DND-41 (cell line): ENCODE data around the gene HRH2.
A peak's percentile ranks its signal among the peaks of the same experiment; 100 is the strongest.

ENCODE experiments used
- ATAC-seq: fragments of 200-7000 bp; cut with Tn5 transposase; 3 replicates; pipeline ENCODE4 v1.9.1; 2021; ENCODE audit warnings: low read depth; ENCODE audit not compliant: insufficient read depth
- DNase-seq: peaks from one replicate; pipeline ENCODE4 v3.0.0-alpha.2; 2020
- H2AFZ ChIP-seq: 2 replicates; pipeline ENCODE4 v1.6.0; 2012; ENCODE audit warnings: low read depth, low read length
- H3K27ac ChIP-seq: 2 replicates; pipeline ENCODE4 v1.5.1; 2012; ENCODE audit warnings: low read length, inconsistent platforms
- H3K27me3 ChIP-seq: fragments of 200-600 bp; sonication (generic); 2 replicates; pipeline ENCODE4 v1.6.0; 2012; ENCODE audit warnings: low read length, mild to moderate bottlenecking, inconsistent platforms; ENCODE audit not compliant: insufficient read depth, poor library complexity
- H3K36me3 ChIP-seq: 2 replicates; pipeline ENCODE4 v1.5.1; 2012; ENCODE audit warnings: low read length, inconsistent platforms; ENCODE audit not compliant: insufficient read depth
- H3K4me1 ChIP-seq: 2 replicates; pipeline ENCODE4 v1.5.1; 2012; ENCODE audit warnings: mild to moderate bottlenecking, low read length; ENCODE audit not compliant: insufficient read depth
- H3K4me2 ChIP-seq: 2 replicates; pipeline ENCODE4 v1.6.0; 2012; ENCODE audit warnings: mild to moderate bottlenecking, moderate library complexity, low read length, inconsistent platforms; ENCODE audit not compliant: insufficient read depth
- H3K4me3 ChIP-seq, 2 experiments: fragments of 200-600 bp in 1 of 2; shearing (Covaris generic) in 1 of 2; 2 replicates each; pipeline ENCODE4 v1.5.1; 2012 to 2016; ENCODE audit warnings: inconsistent platforms in 2 of 2, low read length in 2 of 2, mild to moderate bottlenecking in 2 of 2, low read depth in 1 of 2, moderate library complexity in 1 of 2
- H3K79me2 ChIP-seq: 2 replicates; pipeline ENCODE4 v1.6.0; 2012; ENCODE audit warnings: low read length, inconsistent platforms; ENCODE audit not compliant: insufficient read depth
- H3K9ac ChIP-seq: 2 replicates; pipeline ENCODE4 v1.6.0; 2012; ENCODE audit warnings: low read depth, mild to moderate bottlenecking, inconsistent platforms, low read length, moderate library complexity
- H3K9me3 ChIP-seq: 2 replicates; pipeline ENCODE4 v1.5.1; 2012; ENCODE audit warnings: low read length, moderate library complexity, mild to moderate bottlenecking, inconsistent platforms; ENCODE audit not compliant: insufficient read depth, severe bottlenecking
- H4K20me1 ChIP-seq: 2 replicates; pipeline ENCODE4 v1.6.0; 2012; ENCODE audit warnings: low read length; ENCODE audit not compliant: insufficient read depth
- EZH2 ChIP-seq: IDR thresholded peaks from 3 replicates; pipeline ENCODE4 v1.6.1; 2012; ENCODE audit warnings: borderline replicate concordance, low read depth, mild to moderate bottlenecking, moderate library complexity, low read length, inconsistent platforms; ENCODE audit not compliant: severe bottlenecking
- TF ChIP-seq, protein P1 (sequence below): IDR thresholded peaks from 2 replicates; pipeline ENCODE4 v1.5.1; 2012; ENCODE audit warnings: borderline replicate concordance, low read length, moderate library complexity, mild to moderate bottlenecking; ENCODE audit not compliant: poor library complexity, severe bottlenecking; ENCODE audit errors: extremely low read depth

HRH2 gene

DNA sequence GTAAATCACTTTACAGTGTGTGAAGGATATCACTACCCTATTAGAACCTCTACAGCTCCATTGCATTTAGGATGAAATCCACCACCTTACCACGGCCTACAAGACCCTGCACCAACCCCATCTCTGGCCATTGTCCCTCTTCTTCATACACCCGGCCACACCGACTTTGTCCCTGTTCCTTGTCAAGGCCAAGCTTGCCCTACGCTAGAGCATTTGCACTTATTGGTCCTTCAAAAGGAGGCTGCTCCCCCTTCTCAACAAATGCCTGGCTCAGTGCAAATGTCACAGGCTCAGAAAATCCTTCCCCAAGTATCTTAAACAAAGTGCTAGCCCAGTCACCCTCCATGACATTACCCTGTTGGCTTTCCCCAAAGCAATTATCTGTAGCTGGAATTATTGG, 4.1 kb upstream of the HRH2 start:
- DNase-seq, result no peak
- peaks cover 24% of the 10 kb centered on the region for H3K27me3 ChIP-seq
- peaks cover 14% of the 10 kb centered on the region for H3K9me3 ChIP-seq
- no peak overlapping the region for H3K9ac ChIP-seq
- ATAC-seq, result no peak
- H3K79me2 ChIP-seq, result no peaks in the 10 kb centered on the region
- H3K4me1 ChIP-seq, result peaks cover 58% of the 10 kb centered on the region
- TF ChIP-seq EZH2, result no peak
- TF ChIP-seq, protein P1, sequence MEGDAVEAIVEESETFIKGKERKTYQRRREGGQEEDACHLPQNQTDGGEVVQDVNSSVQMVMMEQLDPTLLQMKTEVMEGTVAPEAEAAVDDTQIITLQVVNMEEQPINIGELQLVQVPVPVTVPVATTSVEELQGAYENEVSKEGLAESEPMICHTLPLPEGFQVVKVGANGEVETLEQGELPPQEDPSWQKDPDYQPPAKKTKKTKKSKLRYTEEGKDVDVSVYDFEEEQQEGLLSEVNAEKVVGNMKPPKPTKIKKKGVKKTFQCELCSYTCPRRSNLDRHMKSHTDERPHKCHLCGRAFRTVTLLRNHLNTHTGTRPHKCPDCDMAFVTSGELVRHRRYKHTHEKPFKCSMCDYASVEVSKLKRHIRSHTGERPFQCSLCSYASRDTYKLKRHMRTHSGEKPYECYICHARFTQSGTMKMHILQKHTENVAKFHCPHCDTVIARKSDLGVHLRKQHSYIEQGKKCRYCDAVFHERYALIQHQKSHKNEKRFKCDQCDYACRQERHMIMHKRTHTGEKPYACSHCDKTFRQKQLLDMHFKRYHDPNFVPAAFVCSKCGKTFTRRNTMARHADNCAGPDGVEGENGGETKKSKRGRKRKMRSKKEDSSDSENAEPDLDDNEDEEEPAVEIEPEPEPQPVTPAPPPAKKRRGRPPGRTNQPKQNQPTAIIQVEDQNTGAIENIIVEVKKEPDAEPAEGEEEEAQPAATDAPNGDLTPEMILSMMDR, result no peak
- no peak overlapping the region for H3K4me3 ChIP-seq
- H3K27ac ChIP-seq, result peak overlapping the region; percentile 27; the same call in 1 of the 2 replicates
- H4K20me1 ChIP-seq, result peaks cover 19% of the 10 kb centered on the region
- no peak overlapping the region for H2AFZ ChIP-seq
- H3K36me3 ChIP-seq, result no peaks in the 10 kb centered on the region
- peak overlapping the region; percentile 35; the same call in 1 of the 2 replicates for H3K4me2 ChIP-seq

DNA sequence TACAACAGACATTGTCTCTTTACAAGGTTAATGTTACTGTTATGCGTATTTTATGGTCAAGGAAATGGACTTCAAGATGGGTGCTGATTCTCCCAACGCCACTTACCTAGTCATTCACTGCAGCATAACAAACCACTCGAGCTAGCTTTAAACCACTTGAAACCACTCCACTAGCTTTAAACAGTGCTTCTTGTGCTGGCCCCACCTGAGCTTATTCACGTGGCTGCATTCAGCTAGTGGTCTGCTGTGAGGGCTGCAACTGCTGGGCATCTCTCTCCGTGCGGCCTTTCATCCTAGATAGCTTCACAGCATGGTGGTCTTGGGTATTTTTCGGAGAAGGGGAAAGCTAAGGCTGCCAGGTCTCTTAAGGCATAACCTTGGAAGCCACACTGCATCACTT, 3.5 kb upstream of the HRH2 start:
- Histone ChIP-seq H3K36me3 (no peaks in the 10 kb centered on the region), H3K4me3 (no peak overlapping the region), H3K27me3 (peaks cover 28% of the 10 kb centered on the region), H3K27ac (no peak overlapping the region), H2AFZ (no peak overlapping the region), H3K9ac (no peak overlapping the region), H3K4me1 (peaks cover 58% of the 10 kb centered on the region), H3K79me2 (no peaks in the 10 kb centered on the region), H4K20me1 (peaks cover 21% of the 10 kb centered on the region), H3K9me3 (peaks cover 9% of the 10 kb centered on the region), H3K4me2 (no peak overlapping the region)
- no peak for TF ChIP-seq EZH2
- TF ChIP-seq, protein P1, result no peak
- DNase-seq, result no peak
- ATAC-seq, result no peak

DNA sequence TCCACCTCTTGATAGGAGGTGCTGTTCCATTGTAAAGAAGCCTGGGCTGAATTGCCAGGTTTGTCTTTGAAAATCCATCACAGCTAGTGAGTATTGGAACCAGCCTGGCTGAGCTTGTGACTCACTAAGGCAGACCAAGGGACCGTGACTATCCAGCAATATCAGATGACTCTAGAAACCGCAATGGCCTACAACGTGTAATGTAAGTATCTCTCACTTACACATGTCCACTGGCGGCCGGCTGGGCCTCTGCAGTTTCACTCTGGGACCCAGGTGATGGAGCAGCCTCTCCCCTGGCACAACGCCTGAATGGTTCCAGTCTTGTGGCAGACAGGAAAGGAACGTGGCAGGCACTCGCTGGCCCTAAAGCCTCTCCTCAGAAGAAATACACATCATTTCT, 3.1 kb upstream of the HRH2 start:
- H4K20me1 ChIP-seq, result peaks cover 25% of the 10 kb centered on the region
- no peak overlapping the region for H3K27ac ChIP-seq
- no peak overlapping the region for H2AFZ ChIP-seq
- peaks cover 4% of the 10 kb centered on the region for H3K9me3 ChIP-seq
- H3K27me3 ChIP-seq, result peaks cover 33% of the 10 kb centered on the region
- ATAC-seq (no peak), DNase-seq (no peak)
- H3K36me3 ChIP-seq, result no peaks in the 10 kb centered on the region
- no peak for TF ChIP-seq EZH2
- TF ChIP-seq, protein P1, result no peak
- H3K79me2 ChIP-seq, result no peaks in the 10 kb centered on the region
- no peak overlapping the region for H3K4me2 ChIP-seq
- H3K9ac ChIP-seq, result no peak overlapping the region
- H3K4me3 ChIP-seq, result no peak overlapping the region
- H3K4me1 ChIP-seq, result peaks cover 58% of the 10 kb centered on the region

DNA sequence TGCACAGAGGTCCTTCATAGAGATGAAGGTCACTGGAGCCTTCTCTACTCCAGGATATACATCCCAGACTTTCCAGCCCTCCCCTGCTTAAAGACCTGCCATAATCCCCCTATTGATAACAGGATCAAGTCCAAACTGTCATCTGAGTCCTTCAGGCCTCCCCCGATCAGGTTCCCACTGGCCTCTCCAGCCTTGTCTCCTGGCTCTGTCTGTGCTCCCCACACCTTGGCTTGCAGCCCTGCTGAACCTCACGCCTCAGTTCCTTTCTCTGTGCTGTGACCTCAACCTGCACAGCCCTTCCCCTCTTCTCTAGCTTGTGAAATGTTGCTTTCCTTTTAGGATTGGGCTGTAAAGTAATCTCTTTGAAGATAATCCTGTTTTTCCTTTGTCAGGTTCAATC, 2.5 kb upstream of the HRH2 start:
- DNase-seq (no peak), ATAC-seq (no peak)
- H3K36me3 ChIP-seq, result no peaks in the 10 kb centered on the region
- H3K27me3 ChIP-seq, result peaks cover 35% of the 10 kb centered on the region
- H4K20me1 ChIP-seq, result peaks cover 25% of the 10 kb centered on the region
- no peak overlapping the region for H3K9ac ChIP-seq
- TF ChIP-seq EZH2, result no peak
- TF ChIP-seq, protein P1, result no peak
- H3K27ac ChIP-seq, result no peak overlapping the region
- H2AFZ ChIP-seq, result no peak overlapping the region
- peaks cover 55% of the 10 kb centered on the region for H3K4me1 ChIP-seq
- no peaks in the 10 kb centered on the region for H3K79me2 ChIP-seq
- H3K9me3 ChIP-seq, result no peaks in the 10 kb centered on the region
- no peak overlapping the region for H3K4me3 ChIP-seq
- no peak overlapping the region for H3K4me2 ChIP-seq
